C1 segment of cervical spinal cord (tissue), 14 donors: ENCODE results near the gene FAM120B.

ENCODE experiments used
- DNase-seq, 14 donors: peaks; one replicate each; lab custom pipeline; 2025; lab: John Stamatoyannopoulos, UW

Gene FAM120B

DNA sequence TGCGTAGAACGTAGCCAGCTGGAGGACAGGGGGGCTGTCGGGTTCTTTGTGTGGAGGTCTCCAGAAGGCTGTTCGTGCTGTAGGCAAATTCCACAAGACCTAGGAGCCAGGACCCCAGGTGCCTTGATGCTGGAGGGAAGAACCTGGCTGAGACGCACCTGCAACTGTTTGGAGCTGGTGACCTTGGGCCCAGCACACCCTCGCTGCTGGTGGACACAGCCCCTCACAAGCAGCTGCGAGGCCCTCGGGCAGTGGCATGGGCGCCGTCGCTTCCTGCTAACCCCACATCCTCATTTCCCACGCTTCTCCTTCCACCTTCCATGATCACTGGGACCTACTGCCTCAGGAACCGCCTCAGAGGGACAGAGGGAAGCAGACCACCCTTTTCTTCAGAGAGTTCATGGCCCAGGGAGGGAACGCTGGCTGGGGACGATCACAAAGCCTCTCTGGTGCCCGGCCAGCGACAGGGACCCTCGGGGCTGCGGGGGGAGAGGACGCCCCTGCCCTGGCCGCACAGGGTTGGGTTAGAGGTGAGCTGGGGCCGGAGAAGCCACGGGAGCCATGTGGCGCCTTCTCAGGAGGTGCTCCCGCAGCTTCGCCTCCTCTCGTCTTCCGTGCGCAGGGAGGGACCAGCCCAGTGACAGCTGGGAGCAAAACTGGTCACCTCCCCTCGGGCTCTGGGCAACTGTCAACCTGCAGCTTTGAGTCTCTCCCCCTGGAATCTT, 34.1 kb upstream of the FAM120B start:
- no peak for DNase-seq

DNA sequence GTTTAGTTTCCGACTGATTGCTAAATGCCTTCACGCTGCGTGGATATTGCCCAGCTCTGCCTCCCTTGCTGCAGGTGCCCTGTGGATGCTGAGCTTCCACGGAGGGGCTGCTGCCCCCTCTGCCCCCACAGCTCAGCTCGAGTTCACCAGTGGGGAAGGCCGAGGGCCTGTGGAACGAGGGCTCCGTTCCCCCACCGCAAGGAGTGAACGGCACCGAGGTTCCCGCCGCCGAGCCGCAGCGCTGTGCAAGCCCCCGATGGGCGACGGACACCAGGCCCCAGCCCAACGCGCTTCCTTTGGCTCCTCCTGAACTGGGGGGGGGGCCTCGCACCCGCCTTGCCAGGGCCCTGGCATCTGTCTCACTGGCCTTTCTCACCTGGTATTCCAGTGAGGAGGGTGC, 33.4 kb upstream of the FAM120B start:
- no peak for DNase-seq

DNA sequence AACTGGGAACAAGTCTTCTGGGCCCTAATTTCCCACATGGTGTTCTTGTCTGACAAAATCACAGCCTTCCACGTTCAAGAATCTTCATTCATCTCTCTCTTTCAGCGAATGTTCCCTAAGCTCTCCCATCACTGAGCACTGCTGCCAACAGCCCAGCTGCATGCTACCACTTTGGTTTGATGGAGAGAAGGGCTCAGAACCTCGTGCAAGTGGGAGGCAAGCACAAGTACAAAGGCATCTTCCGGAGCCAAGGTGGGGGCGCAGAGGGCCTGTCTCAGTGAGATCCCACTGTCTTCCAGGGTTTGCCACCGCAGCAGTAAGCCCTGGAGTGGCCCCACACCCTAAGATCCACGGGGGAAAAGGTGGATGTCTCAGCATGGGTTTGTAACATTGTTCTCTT, 32.9 kb upstream of the FAM120B start:
- DNase-seq, result no peak

DNA sequence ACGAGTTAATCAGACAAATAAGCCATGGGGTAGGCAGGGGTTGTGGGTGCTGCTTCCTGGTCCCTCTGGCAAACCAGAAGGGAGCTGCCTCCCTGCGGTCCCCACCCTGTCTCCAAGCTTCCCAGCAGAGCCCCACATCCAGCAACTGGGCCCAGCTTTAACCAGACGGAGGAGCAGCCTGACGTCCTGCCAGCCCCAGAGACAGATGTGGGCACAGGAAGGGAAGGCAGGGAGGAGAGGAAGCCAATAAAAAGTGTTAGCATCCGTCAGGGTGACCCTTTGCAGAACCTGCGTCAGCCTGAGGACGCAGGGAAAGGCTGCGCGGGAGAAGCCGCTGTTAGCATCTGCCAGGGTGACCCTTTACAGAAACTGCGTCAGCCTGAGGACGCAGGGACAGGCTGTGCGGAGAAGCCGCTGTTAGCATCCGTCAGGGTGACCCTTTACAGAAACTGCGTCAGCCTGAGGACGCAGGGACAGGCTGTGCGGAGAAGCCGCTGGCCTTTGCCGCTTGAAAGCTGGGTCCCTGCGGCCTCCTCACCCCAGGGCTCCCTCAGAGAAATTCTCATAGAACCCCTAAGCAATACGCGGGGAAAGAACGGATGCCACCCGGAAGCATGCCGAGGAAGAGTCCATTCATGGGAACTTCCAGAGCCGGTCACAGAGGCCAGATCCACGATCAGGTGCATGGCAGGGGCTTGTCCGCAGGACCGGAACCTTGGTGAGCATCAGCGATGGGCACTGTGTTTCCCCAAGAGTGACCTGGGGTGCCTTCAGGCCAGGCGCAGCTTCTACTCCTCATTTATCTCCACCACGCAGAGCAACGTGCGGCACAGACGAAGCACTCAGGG, 31.6 kb upstream of the FAM120B start:
- DNase-seq, result no peak

DNA sequence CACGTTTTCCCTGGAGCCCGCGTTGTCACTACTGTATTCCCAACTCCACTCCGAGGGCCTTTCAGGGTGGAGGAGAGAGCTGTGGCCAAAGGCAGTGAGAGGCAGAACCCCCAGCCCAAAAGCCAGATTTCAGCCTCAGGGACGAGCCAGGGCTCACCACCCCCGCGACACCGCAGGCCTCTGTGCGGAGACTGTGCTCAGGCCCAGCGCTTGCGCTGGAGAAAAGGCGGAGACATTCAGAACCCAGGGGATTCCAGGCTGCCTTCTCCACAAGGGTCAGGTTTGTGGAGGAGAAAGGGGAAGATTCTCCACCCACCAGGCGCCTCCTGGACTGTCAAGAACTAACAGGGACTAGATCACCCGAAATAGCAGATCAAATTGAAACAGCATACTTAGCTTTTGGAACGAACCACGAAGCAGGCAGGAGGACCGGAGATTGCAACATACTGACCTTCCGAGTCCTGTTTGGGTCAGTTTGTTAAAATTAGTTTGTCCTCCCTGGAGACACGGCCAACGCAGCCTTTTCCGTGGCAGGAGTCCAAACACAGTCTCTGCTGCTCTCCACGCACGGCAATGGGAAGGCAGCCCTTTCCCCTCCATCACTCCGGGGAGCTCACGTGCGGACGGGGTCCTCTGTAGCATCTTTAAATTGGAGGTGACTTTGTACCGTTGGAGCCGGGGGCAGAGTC, 30.0 kb upstream of the FAM120B start:
- no peak for DNase-seq

DNA sequence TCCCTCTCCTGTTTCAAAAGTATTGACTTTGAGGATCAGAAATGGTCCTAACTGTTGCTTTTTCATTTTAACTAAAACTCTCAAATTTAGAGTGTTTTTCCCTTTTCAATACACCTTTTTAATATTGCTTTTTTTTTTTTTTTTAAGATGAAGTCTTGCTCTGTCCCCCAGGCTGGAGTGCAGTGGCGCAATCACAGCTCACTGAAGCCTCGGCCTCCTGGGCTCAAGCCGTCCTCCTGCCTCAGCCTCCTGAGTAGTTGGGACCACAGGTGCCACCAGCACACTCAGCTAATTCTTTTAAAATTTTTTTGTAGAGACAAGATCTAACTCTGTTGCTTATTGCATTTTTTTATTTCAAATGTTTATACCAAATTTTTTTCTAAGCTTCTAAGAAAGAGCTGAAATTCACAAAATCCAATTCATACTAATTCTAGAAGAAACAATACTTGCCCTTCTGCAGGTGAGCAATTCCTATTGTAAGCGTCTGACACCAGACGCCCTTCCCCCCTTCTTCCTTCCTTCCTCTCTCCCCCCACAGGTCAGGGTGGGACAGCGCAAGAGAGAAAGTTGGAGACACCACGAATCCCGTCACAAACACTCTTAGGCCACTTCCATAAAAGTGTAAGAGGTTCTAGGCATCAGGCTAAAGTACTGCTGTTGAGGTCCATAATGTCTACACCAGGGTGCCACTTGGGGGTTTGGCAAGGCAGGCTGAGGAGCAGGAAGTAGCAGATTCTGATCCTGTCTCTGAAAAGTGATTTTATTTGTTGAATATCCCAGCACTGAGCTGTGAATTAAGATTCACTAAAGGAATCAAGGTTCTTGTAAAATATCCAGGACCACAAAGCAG, 28.4 kb upstream of the FAM120B start:
- no peak for DNase-seq

DNA sequence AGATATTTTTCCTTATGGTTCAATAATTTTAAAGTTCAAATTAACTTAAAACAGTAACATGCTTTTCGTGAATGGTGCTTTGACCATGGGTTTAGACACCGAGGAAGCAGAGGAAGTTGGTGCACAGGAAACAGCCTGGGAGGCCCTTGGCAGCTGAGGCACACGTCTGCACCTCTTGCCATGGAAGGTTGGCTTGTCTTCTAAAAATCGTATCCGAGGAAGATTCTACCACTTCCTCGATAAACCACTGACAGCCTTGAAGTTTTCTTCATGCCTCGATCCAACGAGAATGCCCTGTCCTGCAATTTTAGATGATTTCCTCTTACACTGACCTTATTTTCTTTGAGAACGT, 27.8 kb upstream of the FAM120B start:
- DNase-seq, result no peak

DNA sequence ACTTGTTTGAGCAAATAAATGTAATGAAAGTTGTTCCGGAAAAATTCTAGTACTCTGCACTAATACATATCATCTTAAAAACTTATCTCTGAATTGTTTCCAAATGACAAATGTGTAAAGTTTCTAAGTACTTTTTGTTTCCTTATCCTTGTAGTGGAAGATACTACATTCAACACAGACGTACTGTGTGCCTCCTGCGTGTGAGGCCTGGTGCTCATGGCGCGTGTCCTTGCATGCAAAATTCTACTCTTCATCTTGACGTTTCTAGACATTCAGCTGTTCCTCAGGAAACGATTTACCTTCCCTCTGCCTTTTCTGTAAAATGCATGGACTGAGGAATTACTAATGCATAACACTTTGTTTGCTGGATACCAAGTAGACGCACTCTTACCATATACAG, 27.1 kb upstream of the FAM120B start:
- no peak for DNase-seq

DNA sequence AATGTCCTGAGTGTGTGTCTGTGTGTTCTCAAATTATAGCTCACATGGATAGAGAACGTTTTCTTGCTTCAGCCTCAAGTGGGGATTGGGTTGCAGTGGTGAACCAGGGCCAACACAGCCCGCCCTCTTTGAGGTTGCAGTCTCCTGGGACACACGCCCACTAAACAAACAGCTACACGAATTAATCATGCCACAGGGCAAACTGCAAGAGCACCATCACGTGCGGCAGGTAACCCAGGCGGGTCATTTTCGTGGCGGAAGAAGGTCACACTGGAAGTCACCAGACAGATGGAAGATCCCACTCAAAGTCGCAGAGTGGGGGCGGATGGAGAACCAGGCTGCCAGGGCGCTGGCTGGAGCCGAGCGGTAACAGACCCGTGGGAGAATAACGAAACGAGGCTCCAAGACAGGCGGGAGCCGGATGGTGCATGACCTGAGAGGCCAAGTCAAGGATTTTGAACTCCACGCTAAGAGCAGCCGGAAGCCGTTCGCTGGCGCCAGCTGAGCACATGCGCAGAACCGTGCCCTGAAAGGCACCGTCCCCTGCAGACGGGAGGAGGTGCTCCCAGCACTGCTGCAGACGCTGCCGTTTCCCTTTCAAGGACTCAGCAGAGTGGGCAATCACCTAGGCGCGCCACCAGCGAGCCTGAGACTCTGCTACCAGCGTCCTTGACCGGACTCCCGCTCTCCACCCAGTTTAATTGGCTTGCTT, 26.4 kb upstream of the FAM120B start:
- peak in 3 of 14 donors; percentile 14 to 30 (median 19) for DNase-seq

DNA sequence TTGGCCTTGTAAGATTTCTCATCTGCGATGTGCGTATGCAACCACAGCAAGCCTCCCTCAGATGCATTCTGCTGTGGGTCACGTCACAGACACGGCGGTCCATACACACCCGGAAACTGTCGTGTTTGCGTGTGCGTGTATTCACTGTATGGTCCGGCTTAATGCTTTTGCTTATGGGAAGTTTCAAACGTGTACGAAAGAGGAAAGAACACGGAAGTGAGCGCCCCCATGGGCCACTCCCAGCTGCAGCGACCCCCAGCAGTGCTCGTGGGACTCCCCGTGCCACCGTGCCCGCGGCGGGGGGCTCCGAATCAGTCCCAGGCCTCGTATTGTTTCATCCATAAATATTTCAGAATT, 25.9 kb upstream of the FAM120B start:
- no peak for DNase-seq

DNA sequence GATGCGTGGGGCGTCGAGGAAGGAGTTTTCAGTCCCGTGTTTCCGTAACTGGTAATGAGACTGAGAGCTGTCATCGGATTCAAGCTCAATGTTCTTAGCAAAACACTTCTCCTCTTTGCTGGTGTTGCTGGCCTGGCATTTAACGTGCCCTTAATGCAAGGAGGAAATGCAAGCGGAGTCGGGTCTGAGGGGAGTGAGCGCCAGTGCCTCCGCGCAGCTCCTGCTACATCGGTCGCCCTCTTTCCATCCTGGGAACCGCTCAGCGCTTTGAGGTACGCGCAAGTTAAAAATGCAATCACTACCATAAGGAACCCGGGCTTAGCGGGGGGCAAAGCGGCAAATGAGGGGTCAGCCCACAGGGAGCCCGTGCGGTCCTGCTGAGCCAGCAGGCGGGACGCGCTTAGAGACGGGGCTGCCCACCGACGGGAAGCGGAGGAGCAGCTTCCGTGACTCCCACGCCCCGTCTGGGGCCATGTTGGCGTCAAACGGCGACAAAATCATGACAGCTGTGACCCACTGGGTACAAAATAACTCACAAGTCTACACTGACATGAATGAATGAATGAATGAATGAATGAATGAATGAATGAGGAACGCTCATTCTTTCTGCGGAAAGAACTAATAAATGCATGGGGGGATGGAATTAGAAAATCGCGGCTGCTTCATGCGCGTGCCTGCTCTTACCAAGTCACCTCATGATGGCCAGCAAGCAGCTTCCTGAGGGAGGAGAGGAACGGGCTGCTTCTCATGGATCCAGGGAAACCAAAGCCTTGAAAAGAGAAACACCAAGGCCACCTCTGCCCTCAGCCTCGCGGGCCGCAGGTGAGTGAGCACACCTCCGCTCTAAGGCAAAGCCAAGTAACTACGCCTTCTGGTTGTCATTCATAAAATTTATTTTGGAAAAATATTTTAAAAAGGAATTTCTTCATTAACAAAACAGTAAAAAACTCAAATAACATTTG, 24.9 kb upstream of the FAM120B start:
- DNase-seq, result no peak

DNA sequence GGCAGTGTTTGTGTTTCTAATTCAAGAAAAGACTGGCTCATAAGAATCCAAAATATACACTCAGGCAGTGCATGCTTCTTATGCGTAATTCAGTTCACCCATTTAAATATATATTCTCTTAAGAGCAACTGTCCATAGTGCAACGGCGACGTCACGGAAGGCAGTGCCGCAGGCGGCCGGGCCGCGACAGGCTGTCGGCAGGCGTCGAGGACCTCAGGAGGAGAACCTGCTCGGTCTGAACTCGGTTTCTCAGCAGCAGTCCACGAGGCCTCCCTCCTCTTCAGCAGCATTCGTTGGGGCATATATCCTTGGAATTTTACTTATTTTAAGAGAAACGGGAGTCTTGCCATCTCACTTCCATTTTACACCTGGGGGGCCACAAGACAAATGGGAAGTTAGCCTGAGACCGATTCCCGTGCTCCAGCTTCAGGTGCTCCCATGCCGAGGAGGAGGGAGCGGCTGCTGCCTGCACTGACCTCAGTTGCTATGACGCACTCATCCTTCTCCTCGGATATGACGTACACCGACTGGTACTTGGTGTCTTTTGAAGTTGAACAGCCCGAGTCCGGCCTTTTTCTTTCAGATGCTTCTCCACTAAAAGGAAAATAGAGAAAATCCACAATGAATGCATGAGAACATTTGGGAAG, 23.9 kb upstream of the FAM120B start:
- no peak for DNase-seq

DNA sequence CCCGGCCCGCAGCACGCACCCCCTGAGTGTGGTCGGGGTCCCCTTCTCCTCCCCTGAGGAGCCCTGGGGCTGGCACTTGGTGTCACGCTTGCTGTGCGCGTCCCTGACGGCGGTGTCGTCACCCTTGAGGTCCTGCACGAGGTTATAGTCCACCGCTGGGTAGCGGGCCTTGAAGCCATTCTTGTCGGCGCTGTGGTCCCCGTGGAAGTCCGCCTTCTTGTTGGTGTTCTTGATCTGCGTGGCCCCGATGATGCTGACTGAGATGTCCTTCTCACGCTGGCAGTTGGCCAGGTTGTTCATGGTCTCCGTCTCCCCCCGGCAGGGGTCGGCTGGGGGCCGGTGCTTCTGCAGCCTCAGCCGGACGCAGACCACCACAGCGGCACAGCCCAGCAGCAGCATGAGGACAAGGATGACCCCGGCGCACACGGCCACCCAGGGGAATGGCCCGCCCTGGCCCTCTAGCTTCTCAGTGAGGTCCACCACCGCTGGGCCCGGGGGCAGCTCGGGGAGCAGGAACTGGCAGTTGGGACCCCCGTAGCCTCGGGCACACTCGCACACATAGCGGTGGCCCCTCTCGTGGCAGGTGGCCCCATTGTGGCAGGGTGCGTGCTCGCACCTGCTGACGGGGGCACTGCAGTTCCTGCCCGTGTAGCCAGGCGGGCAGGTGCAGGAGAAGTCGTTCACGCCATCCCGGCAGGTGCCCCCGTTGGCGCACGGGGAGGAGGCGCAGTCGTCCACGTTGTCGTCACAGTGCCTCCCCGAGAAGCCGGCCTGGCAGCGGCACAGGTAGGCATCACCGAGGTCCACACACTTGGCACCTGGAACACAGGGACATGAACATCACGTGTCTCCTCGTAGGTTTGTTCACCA, 23.1 kb upstream of the FAM120B start:
- no peak for DNase-seq

DNA sequence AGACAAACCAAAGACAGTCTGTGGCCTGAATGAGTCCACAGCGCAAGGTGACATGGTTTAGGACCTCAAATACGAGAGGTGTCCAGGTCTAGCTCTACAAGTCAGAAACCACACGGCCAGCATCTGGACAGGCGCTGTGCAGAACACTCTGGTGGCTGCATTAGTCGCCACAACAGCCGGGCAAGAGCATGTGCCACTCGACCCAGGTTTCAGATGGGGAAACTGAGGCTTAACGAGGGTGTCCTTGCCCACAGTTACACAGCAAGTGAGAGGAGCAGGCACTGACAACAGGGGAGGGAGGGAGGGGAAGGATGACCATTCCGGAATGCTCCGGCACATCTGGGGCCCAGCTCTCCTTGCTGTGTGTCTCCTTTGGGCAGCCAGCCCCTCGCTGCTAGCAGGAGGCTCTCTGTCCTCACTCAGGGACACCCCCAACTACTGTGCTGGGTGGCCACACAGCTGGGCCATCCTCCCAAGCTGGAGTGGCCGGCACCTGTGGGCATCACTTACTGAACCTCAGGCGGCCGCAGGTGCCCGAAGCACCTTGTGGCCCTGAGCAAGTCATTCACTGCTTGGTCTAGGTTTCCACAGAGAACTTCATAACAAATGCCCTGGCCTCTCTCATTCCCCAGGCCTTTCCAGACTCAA, 22.3 kb upstream of the FAM120B start:
- no peak for DNase-seq

DNA sequence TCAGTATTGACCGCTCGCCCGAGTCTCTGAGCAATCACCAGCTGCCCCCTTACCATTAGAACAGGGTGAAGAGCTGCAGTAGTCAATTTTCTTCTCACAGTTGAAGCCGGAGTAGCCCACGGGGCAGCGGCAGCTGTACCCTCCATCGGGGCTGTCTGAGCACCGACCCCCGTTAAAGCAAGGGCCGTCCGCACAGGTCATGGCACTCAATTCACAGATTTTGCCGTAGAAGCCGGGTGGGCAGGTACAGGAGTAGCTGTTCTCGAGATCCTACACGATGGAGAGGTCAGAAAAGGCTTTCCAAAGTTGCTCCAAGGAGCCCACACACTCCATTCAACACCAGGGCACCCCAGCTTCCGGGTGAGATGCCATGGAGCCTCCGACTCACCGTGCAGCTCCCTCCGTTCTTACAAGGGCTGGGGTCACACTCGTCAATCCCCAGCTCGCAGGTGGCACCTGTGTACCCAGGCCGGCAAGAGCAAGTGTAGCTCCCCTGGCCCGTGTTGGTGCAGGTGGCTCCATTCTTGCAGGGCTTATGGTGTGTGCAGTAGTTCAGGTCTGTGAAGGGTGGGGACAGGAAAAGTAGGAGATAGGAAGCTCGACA, 21.6 kb upstream of the FAM120B start:
- DNase-seq, result no peak

DNA sequence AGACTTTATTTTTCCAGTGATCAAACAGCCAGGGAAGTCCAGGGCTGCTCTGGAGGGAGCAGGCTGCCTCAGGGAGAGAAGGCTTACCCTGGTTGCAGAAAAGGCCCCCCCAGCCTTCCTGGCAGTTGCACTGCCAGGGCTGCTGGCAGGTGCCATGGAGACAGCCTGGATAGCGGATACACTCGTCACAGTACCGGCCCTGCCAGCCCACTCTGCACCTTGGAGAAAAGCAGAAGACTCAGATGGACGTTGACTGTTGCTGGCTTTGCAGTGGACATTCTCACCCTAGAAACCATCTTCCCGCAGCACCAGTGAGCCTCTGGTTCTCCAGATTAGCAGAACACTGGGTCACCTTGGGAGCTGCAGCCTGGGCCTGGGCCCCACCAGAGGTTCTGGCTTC, 21.1 kb upstream of the FAM120B start:
- no peak for DNase-seq

DNA sequence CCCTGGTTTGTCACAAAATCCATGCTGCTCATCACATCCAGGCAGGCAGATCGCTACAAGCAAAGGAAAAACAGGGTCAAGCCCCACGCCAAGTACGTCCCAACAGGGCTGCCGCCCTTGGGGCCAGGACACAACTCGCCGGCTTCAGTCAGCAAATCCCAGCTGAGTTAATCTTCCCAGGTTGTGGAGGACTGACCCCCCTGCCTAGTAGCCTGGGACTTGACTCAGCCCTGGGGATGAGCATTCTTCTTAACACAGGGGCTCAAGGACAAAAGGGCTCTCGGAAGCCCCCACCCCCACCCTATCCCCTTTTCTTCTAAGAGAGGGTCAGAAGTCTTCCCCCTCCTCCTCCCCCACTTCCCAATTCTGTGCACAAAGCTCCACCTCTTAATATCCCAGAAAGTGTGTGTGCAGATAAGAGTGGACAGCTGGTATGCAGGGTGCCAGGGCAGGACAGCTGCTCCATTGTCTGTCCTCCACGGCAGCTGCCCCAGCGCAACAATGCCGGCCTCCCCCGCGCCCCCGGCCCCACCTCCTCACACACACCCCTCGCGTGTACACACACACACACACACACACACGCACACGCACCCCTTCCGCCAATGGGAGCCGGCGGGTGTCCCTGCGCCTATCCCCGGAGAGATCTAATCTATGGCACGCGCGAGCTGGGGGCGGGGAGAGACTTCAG, 20.2 kb upstream of the FAM120B start:
- DNase-seq, result peak in 7 of 14 donors; percentile 47 to 80 (median 64)
